HG03521 (cell line): ENCODE measurements around the gene UBR3.
"Not testable (repeated sequence)": the region's sequence is repeated elsewhere in the genome, so short reads cannot be mapped to it uniquely, and the experiment has no call there.

Experiments used
- ATAC-seq: cut with Tn5 transposase; IDR thresholded peaks from one replicate; pipeline ENCODE4 v1.9.1; 2021; ENCODE audit warnings: mild to moderate bottlenecking, moderate library complexity; ENCODE audit not compliant: unreplicated experiment

Gene UBR3, protein sequence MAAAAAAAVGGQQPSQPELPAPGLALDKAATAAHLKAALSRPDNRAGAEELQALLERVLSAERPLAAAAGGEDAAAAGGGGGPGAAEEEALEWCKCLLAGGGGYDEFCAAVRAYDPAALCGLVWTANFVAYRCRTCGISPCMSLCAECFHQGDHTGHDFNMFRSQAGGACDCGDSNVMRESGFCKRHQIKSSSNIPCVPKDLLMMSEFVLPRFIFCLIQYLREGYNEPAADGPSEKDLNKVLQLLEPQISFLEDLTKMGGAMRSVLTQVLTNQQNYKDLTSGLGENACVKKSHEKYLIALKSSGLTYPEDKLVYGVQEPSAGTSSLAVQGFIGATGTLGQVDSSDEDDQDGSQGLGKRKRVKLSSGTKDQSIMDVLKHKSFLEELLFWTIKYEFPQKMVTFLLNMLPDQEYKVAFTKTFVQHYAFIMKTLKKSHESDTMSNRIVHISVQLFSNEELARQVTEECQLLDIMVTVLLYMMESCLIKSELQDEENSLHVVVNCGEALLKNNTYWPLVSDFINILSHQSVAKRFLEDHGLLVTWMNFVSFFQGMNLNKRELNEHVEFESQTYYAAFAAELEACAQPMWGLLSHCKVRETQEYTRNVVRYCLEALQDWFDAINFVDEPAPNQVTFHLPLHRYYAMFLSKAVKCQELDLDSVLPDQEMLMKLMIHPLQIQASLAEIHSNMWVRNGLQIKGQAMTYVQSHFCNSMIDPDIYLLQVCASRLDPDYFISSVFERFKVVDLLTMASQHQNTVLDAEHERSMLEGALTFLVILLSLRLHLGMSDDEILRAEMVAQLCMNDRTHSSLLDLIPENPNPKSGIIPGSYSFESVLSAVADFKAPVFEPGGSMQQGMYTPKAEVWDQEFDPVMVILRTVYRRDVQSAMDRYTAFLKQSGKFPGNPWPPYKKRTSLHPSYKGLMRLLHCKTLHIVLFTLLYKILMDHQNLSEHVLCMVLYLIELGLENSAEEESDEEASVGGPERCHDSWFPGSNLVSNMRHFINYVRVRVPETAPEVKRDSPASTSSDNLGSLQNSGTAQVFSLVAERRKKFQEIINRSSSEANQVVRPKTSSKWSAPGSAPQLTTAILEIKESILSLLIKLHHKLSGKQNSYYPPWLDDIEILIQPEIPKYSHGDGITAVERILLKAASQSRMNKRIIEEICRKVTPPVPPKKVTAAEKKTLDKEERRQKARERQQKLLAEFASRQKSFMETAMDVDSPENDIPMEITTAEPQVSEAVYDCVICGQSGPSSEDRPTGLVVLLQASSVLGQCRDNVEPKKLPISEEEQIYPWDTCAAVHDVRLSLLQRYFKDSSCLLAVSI (N-terminal part only)

DNA sequence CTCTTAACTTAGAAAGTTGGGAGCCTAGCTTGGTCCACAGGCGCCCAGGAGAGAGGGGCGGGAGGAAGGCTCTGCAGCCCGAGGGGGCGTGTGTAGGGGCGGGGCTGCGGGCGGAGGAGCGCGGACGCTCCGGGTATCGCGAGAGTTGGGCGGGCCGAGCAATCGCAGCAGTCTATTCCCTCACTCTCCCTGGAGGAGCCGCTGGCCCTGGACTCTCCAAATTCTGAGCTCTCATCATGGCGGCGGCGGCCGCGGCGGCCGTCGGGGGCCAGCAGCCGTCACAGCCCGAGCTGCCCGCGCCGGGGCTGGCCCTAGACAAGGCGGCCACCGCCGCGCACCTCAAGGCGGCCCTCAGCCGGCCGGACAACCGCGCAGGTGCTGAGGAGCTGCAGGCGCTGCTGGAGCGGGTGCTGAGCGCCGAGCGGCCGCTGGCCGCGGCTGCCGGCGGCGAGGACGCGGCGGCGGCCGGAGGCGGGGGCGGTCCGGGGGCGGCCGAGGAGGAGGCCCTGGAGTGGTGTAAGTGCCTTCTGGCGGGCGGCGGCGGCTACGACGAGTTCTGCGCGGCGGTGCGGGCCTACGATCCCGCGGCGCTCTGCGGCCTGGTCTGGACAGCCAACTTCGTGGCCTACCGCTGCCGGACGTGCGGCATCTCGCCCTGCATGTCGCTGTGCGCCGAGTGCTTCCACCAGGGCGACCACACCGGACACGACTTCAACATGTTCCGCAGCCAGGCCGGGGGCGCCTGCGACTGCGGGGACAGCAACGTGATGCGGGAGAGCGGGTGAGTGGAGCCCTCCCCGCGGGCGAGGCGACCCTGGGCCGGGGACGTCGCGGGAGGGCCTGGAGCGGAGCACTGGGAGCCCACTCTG lies at the start of gene UBR3:
Gene UBR3 (plus strand): TSS at position 183 of the 869 bp plus-strand sequence. CDS start 54 bp downstream, at position 237.
- ATAC-seq = peak; percentile 80

DNA sequence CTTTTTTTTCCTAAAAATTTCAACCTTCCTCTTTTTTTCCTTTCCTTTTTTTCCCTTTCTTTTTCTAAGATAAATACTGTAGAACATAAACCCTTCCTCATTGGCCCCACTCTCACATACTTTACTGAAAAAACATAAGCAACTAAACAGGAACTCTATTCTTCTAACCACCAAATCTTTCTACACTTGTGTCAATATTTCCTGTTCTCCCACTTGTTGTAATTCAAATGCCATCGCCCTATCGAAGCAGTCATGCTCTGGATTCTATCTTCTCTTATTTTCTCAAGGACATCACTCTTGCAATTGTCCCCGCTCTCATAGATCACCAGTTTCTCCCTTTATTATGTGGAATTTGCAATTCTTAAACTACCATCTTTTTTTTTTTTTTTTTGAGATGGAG lies 48.8 kb upstream of the UBR3 start:
- ATAC-seq = no peak

DNA sequence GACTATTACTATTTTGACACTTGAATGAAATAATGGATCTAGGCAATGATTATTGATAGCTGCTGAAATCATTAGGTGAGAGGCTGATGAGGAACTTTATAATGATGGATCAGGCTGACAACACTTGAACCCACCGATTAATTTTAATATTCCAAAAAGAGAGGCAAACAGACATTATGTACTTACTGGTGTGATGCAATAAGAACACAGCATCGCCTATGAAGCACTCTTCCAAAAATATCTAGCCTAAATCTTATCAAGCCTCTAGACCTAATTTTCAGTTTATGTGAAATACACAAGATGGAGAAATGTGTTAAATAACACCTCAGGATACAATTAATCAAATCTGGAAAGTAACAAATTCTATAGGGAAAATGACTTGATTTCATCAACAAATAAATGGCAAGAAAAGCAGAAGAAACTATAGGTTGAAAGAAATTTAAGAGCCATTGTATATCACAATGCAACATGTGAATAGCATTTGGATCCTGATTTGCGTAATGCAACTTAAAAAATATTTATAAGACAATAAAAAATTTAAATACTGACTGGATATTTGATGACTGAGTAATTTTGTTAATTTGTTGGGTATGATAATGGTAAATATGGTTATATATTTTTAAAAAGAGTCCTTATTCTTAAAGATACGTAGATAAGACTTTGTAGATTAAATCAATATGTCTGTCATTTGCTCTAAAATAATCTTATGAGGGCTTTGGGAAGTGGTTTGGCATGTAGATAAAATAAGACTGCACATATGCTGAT lies 45.8 kb upstream of the UBR3 start:
- ATAC-seq = no peak

DNA sequence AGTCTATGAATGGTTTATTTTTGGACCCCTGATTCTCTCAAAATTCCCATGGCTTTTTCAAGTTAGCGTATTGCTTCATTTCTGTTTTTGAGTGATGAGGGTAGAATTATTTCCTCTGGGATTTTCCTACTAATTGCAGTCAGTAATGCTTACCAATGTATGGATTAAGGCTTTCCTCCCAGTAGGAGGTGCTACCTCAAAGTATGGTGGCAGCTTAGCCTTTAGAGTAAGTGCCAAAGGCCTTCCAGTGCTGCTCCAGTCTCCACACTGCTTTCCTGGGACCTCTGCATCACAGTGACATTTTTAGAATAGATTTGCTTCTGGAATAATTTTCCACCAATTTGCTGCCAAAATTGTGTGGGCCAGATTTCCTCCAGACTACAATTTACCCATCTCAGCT lies 44.7 kb upstream of the UBR3 start:
- ATAC-seq = no peak

DNA sequence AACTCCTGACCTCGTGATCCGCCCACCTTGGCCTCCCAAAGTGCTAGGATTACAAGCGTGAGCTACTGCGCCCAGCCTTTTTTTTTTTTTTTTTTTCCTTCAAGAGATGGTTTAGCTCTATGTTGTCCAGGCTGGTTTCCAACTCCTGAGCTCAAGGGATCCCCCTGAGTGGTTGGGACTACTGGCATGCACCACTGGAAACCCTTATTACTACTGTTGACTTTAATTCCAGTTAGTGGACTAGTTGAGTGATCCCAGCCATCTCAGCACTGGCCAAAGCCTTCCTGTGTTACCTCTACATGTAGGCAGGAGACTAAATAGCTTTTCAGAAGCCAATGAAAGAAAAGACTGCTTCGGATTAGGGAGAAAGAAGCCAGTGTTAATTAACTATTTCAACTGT lies 36.7 kb upstream of the UBR3 start:
- no peak for ATAC-seq

DNA sequence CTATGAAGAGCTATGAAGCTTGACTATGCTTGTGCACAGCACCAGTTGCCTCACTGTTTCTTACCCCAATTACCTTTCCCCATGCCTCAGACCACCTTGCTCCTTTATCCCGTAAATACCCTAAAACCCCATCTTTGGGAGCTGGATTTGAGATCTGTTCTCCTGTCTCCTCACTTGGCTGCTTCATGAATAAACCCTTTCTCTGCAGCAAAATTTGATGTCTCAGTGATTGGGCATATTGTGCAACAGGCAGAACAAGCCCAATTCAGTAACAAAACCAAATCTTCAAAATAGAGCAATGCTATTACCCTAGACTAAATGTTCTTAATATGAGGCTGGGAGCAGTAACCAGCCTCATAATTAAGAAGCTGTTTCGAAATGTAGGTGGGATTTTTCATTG lies 32.1 kb upstream of the UBR3 start:
- ATAC-seq = no peak

DNA sequence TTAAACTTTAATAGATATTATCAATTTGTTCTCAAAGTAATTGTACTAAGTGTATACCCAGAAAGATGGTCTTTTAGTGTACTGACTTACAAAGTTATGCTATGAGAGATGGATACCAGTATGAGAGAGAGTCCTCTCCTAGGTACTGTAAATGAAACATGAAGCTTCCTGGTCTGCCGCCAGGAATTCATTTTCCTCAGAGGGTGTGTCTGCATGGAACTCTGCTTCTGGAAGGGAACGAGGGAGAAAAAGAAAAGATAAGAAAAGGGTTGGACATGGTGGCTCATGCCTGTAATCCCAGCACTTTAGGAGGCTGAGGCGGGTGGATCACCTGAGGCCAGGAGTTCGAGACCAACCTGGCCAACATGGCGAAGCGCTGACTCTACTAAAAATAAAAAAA lies 30.8 kb upstream of the UBR3 start:
- no peak for ATAC-seq

DNA sequence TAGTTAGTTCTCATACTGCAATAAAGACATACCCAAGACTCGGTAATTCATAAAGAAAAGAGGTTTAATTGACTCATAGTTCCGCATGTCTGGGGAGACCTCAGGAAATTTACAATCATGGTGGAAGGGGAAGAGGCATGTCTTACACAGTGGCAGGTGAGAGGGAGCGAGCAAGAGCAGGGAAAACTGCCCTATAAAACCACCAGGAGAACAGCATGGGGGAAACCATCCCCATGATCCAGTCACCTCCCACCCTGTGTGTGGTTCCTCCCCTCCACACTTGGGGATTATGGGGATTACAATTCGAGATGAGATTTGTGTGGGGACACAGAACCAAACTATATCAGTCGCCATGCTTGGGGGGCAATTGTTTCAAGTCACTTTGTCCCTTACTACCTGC lies 29.7 kb upstream of the UBR3 start:
- ATAC-seq = no peak

DNA sequence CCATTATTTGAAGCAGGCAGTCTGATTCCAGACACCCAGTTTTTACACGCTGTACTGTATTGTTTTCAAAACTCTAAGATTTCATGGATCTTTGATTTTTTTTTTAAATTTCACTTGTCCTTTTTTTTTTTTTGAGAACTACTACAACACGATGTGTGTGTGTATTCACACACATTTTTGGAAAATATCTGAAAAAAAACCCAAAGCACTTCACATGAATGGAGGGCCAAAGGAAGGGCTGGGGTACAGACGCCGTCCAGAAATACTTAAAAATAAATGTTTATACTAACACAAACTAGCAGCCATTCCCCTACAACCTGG lies 28.9 kb upstream of the UBR3 start:
- ATAC-seq = no peak

DNA sequence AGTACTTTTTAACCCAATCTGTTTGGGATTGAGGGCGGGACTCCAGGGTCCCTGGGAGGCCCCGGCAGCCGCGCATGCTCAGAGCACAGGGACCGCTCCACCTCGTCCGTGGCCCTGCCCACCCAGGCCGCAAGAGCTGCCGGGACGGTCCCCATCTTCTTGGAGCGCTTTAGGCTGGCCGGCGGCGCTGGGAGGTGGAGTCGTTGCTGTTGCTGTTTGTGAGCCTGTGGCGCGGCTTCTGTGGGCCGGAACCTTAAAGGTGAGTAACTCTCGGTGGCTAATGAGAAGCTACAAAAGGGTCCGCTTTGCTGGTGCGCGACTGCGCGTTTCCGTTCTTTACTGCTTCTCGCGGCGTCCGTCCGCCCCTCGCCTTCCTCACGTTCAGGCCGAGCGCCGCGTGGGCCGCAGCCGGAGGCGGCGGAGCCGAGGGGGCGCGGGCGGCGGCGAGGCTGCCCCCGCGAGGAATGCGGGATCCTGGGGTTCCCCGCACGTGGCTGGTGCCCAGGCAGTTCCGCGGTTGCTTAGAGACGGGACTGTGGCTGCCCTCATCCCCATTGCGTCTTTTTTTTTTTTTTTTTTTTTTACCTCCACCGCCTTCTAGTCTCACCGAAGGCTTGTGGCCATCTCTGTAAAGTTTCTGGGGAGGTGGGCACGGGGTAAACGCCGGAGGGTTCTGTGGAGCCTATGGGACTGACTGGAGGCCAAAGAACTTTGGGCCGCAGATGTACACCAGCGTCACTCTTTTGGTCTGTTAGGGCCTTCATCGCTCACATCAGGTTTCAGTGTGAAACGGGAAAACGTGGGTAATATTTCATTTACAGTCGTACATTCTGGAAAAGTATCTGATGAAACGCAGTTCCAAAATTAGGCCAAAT lies 28.3 kb upstream of the UBR3 start, which contains the start of gene SSB:
Gene SSB (plus strand): TSS at position 154 of the 875 bp plus-strand sequence. CDS start 2,090 bp downstream, outside the sequence.
- ATAC-seq = peak; percentile 96

DNA sequence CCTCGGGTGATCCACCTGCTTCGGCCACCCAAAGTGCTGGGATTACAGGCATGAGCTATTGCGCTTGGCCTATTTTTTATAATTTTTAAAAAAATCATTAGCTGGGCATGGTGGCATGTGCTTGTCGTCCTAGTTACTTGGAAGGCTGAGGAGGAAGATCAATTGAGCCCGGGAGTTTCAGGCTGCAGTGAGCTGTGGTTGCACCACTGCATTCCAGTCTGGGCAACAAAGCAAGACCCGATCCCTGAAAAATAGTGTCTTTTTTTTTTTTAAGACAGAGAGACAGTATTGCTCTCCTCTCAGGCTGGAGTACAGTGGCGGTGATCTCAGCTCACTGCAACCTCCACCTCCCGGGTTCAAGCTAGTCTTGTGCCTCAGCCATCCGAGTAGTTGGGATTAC lies 23.8 kb upstream of the UBR3 start:
- ATAC-seq = no peak

DNA sequence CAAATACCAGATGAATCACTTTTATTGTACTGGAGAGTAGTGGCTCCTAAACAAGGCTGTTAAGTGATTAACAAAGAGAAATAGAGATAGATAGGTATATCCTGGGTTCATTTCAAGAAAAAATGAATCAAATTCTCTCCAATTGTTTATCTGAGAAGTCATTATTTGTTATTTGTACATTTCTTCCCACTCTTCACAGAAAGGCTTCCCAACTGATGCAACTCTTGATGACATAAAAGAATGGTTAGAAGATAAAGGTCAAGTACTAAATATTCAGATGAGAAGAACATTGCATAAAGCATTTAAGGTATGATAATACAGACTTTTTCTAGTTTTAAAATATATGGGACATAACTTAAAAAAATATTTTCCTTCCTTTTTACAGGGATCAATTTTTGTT lies 20.7 kb upstream of the UBR3 start:
- no peak for ATAC-seq

DNA sequence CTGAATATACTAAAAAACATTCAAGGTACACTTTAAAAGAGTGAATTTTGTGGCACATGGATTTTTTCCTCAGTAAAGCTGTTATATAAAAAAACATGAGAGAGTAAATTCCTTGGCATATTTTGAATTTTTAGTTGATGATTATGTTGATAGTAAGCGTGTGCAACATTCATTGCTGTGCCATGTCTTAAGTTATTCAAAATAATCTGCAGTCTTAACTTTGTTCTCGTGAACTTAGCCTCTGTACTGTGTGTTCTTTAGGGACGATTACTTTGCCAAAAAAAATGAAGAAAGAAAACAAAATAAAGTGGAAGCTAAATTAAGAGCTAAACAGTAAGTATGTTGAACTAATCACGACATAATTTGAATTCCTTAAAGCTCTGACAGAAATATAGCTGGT lies 19.0 kb upstream of the UBR3 start:
- ATAC-seq = no peak

DNA sequence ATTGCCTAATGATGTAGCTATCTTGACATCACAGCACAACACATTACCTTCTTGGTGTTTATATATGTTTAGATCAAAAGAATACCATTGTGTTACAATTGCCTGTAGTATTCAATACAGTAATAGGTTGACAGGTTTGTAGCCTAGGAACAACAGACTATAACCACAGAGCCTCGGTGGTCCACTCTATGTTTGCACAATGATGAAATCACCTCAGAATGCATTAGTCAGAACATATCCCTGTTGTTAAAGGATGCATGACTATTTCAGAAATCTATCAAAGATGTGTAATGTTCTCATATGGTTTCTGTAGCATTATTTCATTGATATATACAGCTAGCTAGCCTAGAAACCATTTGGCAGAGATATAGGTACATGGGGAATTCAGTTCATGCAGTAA lies 11.4 kb upstream of the UBR3 start:
- no peak for ATAC-seq

DNA sequence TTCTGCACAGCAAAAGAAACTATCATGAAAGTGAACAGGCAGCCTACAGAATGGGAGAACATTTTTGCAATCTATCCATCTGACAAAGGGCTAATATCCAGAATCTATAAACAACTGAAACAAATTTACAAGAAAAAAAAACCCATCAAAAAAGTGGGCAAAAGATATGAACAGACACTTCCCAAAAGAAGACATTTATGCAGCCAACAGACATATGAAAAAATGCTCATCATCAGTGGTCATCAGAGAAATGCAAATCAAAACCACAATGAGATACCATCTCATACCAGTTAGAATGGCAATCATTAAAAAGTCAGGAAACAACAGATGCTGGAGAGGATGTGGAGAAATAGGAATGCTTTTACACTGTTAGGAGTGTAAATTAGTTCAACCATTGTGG lies 10.3 kb upstream of the UBR3 start:
- ATAC-seq = not testable (repeated sequence)

DNA sequence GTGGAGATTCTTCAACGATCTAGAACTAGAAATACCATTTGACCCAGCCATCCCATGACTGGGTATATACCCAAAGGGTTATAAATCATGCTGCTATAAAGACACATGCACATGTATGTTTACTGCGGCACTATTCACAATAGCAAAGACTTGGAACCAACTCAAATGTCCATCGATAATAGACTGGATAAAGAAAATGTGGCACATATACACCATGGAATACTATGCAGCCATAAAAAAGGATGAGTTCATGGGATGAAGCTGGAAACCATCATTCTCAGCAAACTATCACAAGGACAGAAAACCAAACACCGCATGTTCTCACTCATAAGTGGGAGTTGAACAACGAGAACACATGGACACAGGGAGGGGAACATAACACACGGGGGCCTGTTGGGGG lies 9.9 kb upstream of the UBR3 start:
- ATAC-seq = not testable (repeated sequence)

DNA sequence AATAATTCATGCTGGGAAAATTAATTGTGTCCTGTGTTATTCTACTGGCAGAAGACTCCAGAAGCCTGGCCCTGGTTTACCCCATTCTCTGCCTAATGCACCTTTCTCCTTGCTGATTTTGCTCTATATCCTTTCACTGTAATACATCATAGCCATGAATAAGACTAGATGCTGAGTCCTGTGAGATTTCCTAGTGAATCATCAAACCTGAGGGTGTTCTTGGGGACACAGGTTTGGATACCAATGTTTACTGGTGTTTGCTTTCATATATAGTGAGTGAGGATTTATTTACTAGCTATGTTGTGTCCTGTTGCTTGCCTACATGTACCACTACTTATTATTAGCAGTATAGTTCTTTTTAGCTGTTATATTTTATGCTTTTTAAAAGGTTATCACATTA lies 9.0 kb upstream of the UBR3 start:
- no peak for ATAC-seq

DNA sequence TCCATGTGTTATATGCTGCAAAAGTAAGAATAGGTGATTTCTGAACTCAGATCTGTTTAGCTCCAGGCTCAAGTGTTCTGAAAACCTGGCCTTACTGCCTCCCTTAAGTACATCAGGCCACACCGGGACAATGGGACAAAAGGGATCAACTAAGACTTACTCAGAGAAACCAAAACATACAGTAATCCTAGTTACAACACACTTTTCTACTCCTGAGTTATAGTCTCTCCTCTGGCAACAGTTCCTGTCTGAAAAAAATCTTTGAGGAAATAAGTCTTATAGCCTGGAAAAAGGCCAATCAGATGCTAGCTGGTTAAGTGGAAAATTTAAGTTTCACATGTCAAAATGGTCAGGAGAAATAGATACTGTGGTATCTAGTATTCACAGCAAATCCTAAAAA lies 8.1 kb upstream of the UBR3 start:
- no peak for ATAC-seq

DNA sequence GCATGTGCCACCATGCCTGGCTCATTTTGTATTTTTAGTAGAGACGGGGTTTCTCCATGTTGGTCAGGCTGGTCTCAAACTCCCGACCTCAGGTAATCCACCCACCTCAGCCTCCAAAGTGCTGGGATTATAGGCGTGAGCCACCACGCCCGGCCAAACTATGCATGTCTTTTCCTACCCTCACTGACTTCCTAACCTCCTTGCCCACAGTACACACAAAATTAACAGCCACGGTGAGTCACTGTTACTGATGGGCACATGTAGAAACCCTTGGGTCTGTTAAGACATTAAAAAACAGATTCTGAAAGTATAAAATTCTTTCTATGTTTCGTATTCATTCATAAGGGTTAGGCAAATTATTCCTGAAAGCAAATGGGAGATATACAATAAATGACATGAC lies 7.2 kb upstream of the UBR3 start:
- not testable (repeated sequence) for ATAC-seq
